GM18861 (cell line): ENCODE data around the gene CBFA2T2.
"Not testable (repeated sequence)": the region's sequence is repeated elsewhere in the genome, so short reads cannot be mapped to it uniquely, and the experiment has no call there.

Experiments
- ATAC-seq: cut with Tn5 transposase; IDR thresholded peaks from one replicate; pipeline ENCODE4 v1.9.1; 2021; ENCODE audit not compliant: unreplicated experiment

The CBFA2T2 gene

DNA sequence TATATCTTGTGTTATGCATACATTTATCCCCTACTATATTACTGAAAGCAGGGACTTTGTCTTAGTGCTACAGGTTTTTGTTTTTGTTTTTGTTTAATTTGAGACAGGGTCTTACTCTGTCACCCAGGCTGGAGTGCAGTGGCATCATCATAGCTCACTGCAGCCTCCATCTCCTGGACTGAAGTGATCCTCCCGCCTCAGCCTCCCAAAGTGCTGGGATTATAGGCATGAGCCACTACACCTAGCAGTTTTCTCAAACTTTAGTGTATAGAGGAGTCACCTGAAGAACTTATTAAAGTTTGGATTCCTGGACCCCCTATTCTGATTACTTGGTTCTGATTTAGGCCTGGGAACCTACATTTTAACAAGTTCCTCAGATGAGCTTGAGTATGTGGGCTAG lies 51.9 kb downstream of the CBFA2T2 start:
- no peak for ATAC-seq

- ATAC-seq = no peak
Observed at GRCh38 chr20:33545763-33546162, 55.9 kb downstream of the CBFA2T2 start.

DNA sequence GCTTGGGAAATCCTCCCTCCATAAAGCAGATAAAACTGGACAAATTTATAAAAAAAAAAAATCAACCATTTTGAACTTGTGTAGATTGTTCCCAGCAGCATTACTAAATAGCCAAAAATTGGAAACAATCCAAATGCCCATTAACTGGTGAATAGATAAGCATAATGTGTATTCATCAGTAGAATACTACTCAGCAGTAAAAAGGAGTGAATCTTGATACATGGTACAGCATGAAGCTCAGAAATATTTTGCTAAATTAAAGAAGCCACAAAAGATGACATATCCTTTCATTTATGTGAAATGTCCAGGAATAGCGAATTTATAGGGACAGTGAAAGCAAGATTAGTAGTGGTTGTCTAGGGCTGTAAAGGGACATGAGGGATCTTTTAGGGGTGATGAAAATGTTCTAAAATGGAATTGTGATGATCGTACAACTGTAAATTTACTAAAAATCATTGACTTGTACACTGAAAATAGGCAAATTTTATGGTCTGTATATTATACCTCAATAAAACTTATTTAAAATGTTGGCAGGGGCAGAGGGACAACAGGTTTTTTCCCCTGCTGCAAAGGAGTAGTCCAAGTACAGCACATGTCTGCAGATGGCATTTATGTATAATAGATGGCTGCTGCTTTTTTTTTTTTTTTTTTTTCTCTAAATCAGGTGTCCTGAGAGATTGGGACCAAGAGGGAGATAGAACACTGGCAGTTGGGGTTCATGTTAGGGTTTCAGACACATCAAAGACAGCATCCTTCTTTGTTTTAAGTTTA lies 59.5 kb downstream of the CBFA2T2 start:
- ATAC-seq = no peak

GRCh38 chr20:33551778-33552177 lies 61.9 kb downstream of the CBFA2T2 start:
- no peak for ATAC-seq

DNA sequence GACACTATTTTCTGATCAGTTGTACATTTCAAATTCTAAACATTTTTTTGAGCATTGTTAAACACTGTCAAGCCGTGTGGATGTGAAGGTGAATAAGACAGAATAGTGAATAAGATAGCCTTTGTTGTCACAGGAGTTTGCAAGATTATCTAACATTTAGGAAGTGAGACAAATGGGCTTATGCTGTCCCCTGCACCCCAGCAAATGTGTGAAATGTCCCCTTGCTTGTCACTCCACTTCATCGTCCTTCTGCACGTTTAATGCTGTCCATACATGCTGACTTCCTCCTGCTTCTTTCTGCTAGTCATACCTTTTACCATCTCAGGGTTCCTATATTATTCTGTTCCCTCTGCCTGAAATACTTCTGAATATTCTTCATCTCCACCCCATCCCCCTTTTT lies 62.6 kb downstream of the CBFA2T2 start:
- ATAC-seq = no peak

DNA sequence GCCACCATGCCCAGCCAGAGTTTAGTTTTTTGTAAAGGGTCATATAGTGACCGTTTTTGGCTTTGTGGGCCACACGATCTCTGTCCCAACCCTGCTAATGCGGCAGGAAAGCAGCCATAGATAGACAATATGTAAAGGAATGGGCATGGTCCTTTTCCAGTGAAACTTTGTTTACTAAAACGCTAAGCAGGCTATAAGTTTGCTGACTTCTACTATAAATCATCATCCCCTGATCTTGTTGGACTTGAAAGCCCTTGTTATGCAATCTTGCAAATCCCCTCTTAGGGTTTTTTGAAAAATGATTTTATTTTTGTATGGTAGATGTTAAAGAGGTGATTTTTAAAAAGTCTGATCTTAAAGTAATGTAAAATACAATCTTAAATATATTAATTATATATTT lies 63.6 kb downstream of the CBFA2T2 start:
- no peak for ATAC-seq

- ATAC-seq = peak; percentile 95
Observed at GRCh38 chr20:33554914-33555420, 65.1 kb downstream of the CBFA2T2 start.

DNA sequence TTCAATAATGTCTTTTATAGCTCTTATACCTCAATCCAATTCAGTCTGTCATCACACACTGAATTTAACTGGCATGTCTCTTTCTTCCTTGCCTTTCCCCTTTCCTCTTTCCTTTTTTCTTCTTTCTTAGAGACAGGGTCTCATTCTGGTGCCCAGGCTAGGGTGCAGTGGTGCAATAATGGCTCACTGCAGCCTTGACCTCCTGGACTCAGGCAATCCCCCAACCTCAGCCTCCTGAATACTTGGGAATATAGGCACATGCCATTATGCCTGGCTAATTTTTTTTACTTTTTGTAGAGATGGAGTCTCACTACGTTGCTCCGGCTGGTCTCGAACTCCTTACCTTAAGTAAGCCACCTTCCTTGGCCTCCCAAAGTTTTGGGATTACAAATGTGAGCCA lies 65.9 kb downstream of the CBFA2T2 start:
- ATAC-seq = no peak

DNA sequence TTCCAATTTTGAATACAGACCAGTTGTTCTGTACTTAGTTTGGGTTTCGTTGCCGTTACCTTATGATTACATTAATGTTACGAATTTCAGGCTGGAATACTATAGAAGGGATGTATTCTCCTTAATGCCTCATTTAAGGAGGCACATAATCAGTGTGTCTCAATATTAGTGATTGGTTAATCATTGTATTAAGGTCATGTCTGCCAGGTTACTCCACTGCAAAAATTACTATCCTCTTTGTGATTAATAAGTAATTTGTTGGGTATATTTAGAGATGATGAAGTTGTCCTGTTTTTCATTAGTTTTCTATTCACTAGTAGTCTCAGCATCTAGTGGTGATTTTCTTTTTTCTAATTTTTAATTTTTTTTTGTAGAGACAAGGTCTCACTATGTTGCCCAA lies 66.3 kb downstream of the CBFA2T2 start:
- no peak for ATAC-seq

- ATAC-seq = no peak
Observed at GRCh38 chr20:33558348-33559144, 68.7 kb downstream of the CBFA2T2 start.

GRCh38 chr20:33559212-33559611 lies 69.3 kb downstream of the CBFA2T2 start:
- no peak for ATAC-seq

GRCh38 chr20:33560026-33560425 lies 70.1 kb downstream of the CBFA2T2 start:
- ATAC-seq = no peak

DNA sequence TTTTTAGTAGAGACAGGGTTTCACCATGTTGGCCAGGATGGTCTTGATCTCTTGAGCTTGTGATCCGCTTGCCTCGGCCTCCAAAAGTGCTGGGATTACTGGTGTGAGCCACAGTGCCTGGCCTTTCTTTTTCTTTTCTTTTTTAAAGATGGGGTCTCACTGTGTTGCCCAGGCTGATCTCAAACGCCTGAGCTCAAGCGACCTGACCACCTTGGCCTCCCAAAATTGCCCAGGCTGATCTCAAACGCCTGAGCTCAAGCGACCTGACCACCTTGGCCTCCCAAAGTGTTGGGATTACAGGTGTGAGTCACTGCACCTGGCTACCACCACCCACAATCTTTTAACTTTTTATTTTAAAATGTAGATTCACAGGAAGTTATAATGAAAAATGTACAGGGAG lies 71.2 kb downstream of the CBFA2T2 start:
- ATAC-seq = not testable (repeated sequence)

- ATAC-seq = no peak
Observed at GRCh38 chr20:33561692-33562601, 72.1 kb downstream of the CBFA2T2 start.

DNA sequence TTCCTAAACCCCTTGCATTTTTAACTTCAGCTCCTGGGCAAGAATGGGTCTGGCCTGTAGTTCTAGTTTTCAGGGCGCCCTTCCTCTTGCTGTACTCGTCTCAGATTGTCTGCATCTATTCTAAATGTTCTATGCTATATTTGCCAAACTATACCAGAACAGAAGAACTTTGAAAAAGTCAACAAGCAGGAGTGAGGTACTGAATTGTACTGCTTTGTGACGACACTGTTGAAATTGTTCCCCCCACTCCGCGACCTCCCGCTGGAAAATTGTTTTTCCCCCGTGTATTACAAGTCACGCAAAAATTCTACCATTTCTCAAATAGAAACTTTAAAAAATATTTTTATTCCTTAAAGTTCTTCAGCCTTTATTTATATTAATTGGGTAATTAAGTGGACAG lies 73.9 kb downstream of the CBFA2T2 start:
- ATAC-seq = no peak

DNA sequence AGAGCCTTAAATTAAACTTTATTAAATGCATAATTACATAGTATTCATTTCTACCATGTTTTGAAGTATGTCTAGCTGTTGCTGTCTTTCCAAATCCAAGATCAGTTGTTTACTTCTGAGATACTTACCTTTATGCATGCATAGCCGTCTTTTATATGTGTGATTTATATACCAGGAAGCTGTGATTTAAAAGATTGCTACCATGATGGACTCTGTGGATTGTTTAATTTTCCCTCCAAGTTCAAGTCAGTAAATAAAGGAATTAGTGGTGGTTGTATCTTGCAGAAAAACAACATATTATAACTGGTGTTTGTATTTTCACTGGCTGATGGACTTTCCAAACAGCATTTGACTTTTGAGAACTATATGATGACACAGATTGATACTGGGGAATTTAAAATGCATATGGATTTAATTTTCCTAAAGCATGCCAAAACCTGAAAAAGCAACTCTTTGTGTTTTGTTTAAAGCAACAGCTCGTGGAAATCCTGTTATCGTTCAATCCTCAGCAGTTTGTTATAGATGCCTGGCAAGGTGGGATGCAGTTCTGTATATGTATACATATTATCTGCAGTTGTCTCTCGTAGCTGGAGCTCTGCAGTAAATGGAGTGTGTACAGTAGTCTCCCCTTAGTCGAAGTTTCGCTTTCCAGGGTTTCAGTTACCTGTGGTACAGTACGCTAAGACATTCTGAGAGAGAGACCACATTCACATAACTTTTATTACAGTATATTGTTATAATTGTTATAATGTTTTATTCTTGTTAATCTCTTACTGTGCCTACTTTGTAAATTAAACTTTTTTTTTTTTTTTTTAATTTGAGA lies 77.1 kb downstream of the CBFA2T2 start:
- ATAC-seq = no peak

DNA sequence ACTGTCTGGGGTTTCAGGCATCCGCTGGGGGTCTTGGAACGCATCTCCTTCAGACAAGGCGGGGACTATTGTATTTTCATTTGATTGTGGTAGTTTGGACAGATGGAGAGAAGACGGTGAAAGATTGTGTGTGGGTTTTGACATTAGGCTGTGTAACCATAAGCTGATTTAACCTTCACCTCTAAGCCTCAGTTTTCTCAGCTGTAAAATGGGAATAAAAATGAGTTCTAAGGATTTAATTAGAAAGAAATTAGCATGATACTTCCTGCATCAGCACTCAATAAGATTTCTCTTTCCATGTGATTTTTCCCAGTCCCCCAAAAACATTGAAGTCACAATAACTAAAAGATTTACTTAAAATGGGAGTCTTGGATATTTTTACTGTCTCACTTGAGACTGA lies 78.1 kb downstream of the CBFA2T2 start:
- ATAC-seq = no peak

DNA sequence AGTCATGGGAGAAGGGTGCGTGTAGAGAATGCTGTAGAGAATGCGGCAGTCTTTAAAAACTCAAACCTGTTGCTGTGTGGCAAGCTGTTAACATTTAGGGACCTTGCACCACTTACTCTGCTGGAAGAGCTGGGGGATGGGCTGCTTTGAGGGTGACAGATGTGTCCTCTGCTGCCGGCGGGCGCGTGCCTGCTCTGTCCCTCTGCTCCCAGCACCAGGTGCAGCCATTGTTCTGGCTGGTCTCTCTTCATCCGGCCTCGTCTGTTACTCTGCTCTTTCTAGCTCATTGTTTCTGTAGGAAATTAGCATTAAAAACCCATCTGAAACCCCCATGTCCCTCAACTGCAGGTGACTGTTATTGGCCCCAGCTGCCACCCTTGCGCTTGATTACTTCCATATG lies 78.5 kb downstream of the CBFA2T2 start:
- no peak for ATAC-seq

GRCh38 chr20:33568868-33569801 lies 79.2 kb downstream of the CBFA2T2 start:
- ATAC-seq = no peak
